Ascending aorta (tissue), 2 donors: Measurements from ENCODE around the gene GALNT4. TPM values are rescaled to one million over a fixed set of nuclear protein-coding genes. Genes with fewer than 3 reads are reported as not detected.

Experiments used
- DNase-seq, 2 donors: peaks; one replicate each; pipeline ENCODE4 v3.0.0-alpha.2; 2019; ENCODE audit warnings: low spot score in 2 of 2
- H3K27ac ChIP-seq, 2 donors: fragments of 200-600 bp; sonication (generic); one replicate each; pipeline ENCODE4 v1.5.1; 2016 to 2017; ENCODE audit warnings: mild to moderate bottlenecking in 1 of 2
- H3K27me3 ChIP-seq: fragments of 200-600 bp; sonication (generic); one replicate; pipeline ENCODE4 v1.5.1; 2017
- H3K36me3 ChIP-seq, 2 donors: fragments of 200-600 bp; sonication (generic); one replicate each; pipeline ENCODE4 v1.5.1; 2016
- H3K4me1 ChIP-seq, 2 donors: fragments of 200-600 bp; sonication (generic); one replicate each; pipeline ENCODE4 v1.5.1; 2016 to 2017; ENCODE audit warnings: mild to moderate bottlenecking in 1 of 2
- H3K4me3 ChIP-seq, 2 donors: fragments of 200-600 bp; sonication (generic); one replicate each; pipeline ENCODE4 v1.5.1; 2016 to 2017; ENCODE audit warnings: mild to moderate bottlenecking in 1 of 2
- H3K9me3 ChIP-seq, 2 donors: fragments of 200-600 bp; sonication (generic); one replicate each; pipeline ENCODE4 v1.5.1; 2016
- intact Hi-C: fragments of 100-400 bp; cut with DNase I; formaldehyde crosslinking; loops from one replicate; pipeline ENCODE4 v1.15.1; 2023
- total RNA-seq: library from RNA; depleted of rRNA; stranded (reverse); fragments of >200 nt; gene quantifications from one replicate; pipeline ENCODE4 v1.1.0, GENCODE V29; 2016
- TF ChIP-seq, protein P1 (sequence below), 3 experiments: fragments of 200-600 bp in 2 of 3; fragments of 450-650 bp in 1 of 3; sonication (generic) in 2 of 3; IDR thresholded peaks; one replicate each; pipeline ENCODE4 v1.5.1; 2016 to 2019; ENCODE audit warnings: antibody characterized with exemption in 3 of 3, mild to moderate bottlenecking in 1 of 3, moderate library complexity in 1 of 3

GALNT4 gene
- total RNA-seq, 1 donor from 2014 or later = 3.3 TPM

- TF ChIP-seq, protein P1, sequence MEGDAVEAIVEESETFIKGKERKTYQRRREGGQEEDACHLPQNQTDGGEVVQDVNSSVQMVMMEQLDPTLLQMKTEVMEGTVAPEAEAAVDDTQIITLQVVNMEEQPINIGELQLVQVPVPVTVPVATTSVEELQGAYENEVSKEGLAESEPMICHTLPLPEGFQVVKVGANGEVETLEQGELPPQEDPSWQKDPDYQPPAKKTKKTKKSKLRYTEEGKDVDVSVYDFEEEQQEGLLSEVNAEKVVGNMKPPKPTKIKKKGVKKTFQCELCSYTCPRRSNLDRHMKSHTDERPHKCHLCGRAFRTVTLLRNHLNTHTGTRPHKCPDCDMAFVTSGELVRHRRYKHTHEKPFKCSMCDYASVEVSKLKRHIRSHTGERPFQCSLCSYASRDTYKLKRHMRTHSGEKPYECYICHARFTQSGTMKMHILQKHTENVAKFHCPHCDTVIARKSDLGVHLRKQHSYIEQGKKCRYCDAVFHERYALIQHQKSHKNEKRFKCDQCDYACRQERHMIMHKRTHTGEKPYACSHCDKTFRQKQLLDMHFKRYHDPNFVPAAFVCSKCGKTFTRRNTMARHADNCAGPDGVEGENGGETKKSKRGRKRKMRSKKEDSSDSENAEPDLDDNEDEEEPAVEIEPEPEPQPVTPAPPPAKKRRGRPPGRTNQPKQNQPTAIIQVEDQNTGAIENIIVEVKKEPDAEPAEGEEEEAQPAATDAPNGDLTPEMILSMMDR (IDR thresholded peaks at IDR 0.05) = no peak
- H3K4me1 ChIP-seq = no peaks in the 10 kb centered on the region
- H3K27me3 ChIP-seq = no peaks in the 10 kb centered on the region
- no peaks in the 10 kb centered on the region for H3K36me3 ChIP-seq
- intact Hi-C loops = no loop called here
- no peak for DNase-seq
- H3K27ac ChIP-seq = no peak overlapping the region
- H3K9me3 ChIP-seq = no peaks in the 10 kb centered on the region
- no peak overlapping the region for H3K4me3 ChIP-seq
Observed at GRCh38 chr12:89479982-89480381, 44.6 kb downstream of the GALNT4 start.

DNA sequence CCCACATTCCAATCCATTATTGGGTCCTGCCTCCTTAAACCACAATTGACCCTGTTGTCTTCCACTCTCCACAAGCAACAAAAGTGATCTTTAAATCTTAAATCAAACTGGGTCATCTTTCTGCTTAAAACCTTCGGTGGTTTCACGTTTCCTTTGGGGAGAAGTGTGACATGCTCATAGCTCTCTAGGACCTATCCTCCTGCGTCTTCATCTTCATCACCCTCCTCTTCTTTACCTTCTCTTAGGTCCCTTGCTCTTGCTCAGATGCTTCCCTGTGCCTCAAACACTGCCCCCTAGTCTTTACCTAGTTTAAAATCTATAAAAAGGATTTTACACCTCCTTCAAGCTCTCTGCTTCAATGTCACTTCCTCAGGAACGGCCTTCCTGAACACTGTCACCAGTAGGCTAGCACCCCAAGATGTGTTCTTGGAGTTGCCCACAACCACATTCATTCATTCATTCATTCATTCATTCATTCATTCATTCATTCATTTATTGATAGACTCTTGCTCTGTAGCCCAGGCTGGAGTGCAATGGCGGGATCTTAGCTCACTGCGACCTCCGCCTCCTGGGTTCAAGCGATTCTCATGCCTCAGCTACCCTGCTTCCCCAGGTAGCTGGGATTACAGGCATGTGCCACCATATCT is 46.8 kb downstream of the GALNT4 start:
- Histone ChIP-seq H3K4me3 (no peak overlapping the region), H3K27me3 (no peaks in the 10 kb centered on the region), H3K27ac (no peak overlapping the region), H3K36me3 (no peaks in the 10 kb centered on the region), H3K9me3 (no peaks in the 10 kb centered on the region), H3K4me1 (no peaks in the 10 kb centered on the region)
- intact Hi-C loops = no loop called here
- no peak for DNase-seq
- TF ChIP-seq, protein P1 (IDR thresholded peaks at IDR 0.05) = no peak

DNA sequence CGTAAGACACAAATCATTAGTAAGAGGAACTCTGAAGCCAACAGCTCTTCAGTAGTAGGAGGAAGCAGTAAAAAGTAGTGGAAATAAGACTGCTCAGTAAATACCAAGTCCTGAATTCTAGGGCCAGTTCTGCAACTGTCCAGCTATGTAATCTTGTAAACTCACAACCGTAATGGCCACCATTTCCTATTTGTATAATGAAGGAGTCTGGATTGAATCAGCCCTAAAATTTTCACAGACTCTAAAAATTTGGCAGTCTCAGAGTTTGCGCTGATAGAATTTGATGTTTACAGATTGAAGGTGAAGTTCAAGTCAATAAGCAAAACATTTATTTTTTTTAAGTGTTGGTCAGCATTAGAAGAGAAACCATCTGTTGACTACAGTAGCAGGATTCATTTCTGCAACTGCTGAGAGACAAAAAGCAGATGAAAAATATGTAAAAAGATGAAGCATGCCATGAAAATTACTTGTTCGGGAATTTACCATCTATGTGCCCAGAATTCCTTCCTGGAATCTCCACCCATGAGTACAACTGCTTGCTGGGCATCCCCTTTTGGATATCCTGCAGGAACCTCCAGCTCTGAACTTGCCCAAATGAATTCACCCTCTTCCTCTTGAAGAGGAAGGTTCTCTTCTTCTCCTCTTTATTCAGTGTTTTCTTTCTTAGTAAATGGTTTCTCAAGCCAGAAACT is 47.5 kb downstream of the GALNT4 start:
- TF ChIP-seq, protein P1 (IDR thresholded peaks at IDR 0.05) = no peak
- H3K4me3 ChIP-seq = no peak overlapping the region
- no peaks in the 10 kb centered on the region for H3K9me3 ChIP-seq
- H3K4me1 ChIP-seq = no peaks in the 10 kb centered on the region
- DNase-seq = no peak
- no peak overlapping the region for H3K27ac ChIP-seq
- H3K36me3 ChIP-seq = no peaks in the 10 kb centered on the region
- no peaks in the 10 kb centered on the region for H3K27me3 ChIP-seq
- intact Hi-C loops = no loop called here

GRCh38 chr12:89476232-89476631 is 48.4 kb downstream of the GALNT4 start:
- no peaks in the 10 kb centered on the region for H3K36me3 ChIP-seq
- H3K4me3 ChIP-seq = no peak overlapping the region
- H3K27me3 ChIP-seq = no peaks in the 10 kb centered on the region
- H3K27ac ChIP-seq = no peak overlapping the region
- H3K4me1 ChIP-seq = no peaks in the 10 kb centered on the region
- TF ChIP-seq, protein P1 (IDR thresholded peaks at IDR 0.05) = no peak
- intact Hi-C loops = no loop called here
- no peak for DNase-seq
- H3K9me3 ChIP-seq = no peaks in the 10 kb centered on the region

- Histone ChIP-seq H3K36me3 (no peaks in the 10 kb centered on the region), H3K4me3 (no peak overlapping the region), H3K27me3 (no peaks in the 10 kb centered on the region), H3K9me3 (no peaks in the 10 kb centered on the region), H3K27ac (no peak overlapping the region), H3K4me1 (no peaks in the 10 kb centered on the region)
- TF ChIP-seq, protein P1 (IDR thresholded peaks at IDR 0.05) = no peak
- intact Hi-C loops = no loop called here
- DNase-seq = no peak
Observed at GRCh38 chr12:89475203-89475990, 49.2 kb downstream of the GALNT4 start.
